ENCODE measurements around the gene RASSF1. TPM values are rescaled to one million over a fixed set of nuclear protein-coding genes. Genes with fewer than 3 reads are reported as not detected.

RASSF1 gene
- polyA plus RNA-seq, 2 of the 4 experiments (the other 2 are of a cell fraction): 14.4 to 15.4 TPM

GRCh38 chr3:50364573-50365079, 24.0 kb upstream of the RASSF1 start:
- FAIRE-seq: no peak
- ChIA-PET POLR2A (no interaction called here), CTCF (interaction anchor here (0.6 to 4.1 kb wide), 3 partner anchors 12 to 1237 kb away, joined by 3 to 14 read pairs (median 3); no protein-coding TSS in a partner anchor)
- no peak overlapping the region for H3K4me2 ChIP-seq
- no peak overlapping the region for H3K27ac ChIP-seq
- H3K9me3 ChIP-seq: no peaks in the 10 kb centered on the region
- H3K4me1 ChIP-seq: no peaks in the 10 kb centered on the region
- ATAC-seq: no peak
- DNase-seq (ENCODE audit: low read depth in 1 of 2, low spot score in 1 of 2): no peak
- no peak overlapping the region for H3K4me3 ChIP-seq
- TF ChIP-seq CBX2 (IDR thresholded peaks at IDR 0.05; ENCODE audit: borderline replicate concordance, low read depth) (no peak), RARB (CRISPR knock-in tag; IDR thresholded peaks at IDR 0.05) (no peak)
- WGBS (ENCODE audit: missing lambda C conversion rate): 91% methylated on average over 31 of the region's 48 CpGs

GRCh38 chr3:50359760-50360110, 19.1 kb upstream of the RASSF1 start:
- Histone ChIP-seq H3K9me3 (no peaks in the 10 kb centered on the region), H3K4me3 (no peak overlapping the region; the same call in 2 of the 3 replicates), H3K4me2 (peak overlapping the region; percentile 64; the same call in 2 of the 3 replicates), H3K27ac (peak overlapping the region in 1 of 2 experiments; percentile 53; a peak in 3 of 6 replicates), H3K4me1 (peaks cover 25% of the 10 kb centered on the region)
- CTCF ChIA-PET: interaction anchor here (1.6 kb wide), 1 partner anchor 10 kb away, joined by 4 read pairs; no protein-coding TSS in a partner anchor
- WGBS (ENCODE audit: missing lambda C conversion rate): 19% methylated on average over 7 of the region's 8 CpGs
- peak; percentile 19 to 35; a peak in 5 of 6 replicates for ATAC-seq
- no peak for DNase-seq (ENCODE audit: low read depth in 1 of 2, low spot score in 1 of 2)
- TF ChIP-seq HMGXB4 (CRISPR knock-in tag; IDR thresholded peaks at IDR 0.05; ENCODE audit: borderline replicate concordance): no peak
- no peak for TF ChIP-seq POLR2AphosphoS2 (conservative IDR thresholded peaks at IDR 0.05; ENCODE audit: low read length)
- TF ChIP-seq RFX5 (IDR thresholded peaks at IDR 0.05): no peak
- FAIRE-seq: no peak
- POLR2A ChIA-PET: interaction anchor here (0.8 to 1.6 kb wide), 2 partner anchors 9 kb away, joined by 5 read pairs; partner anchors contain the start of genes CYB561D2 and NPRL2

- peak; percentile 82 for FAIRE-seq
- no peaks in the 10 kb centered on the region for H3K9me3 ChIP-seq
- DNase-seq (ENCODE audit: low read depth in 1 of 2, low spot score in 1 of 2): peak; percentile 92 to 96
- peak; percentile 78 for TF ChIP-seq PHF8 (IDR thresholded peaks at IDR 0.05; ENCODE audit: borderline replicate concordance, low read depth)
- peak; percentile 49 to 60; a peak in 3 of 5 replicates for TF ChIP-seq JUN (IDR thresholded peaks at IDR 0.05)
- TF ChIP-seq POLR2A (IDR thresholded peaks at IDR 0.05; ENCODE audit: low read length): peak; percentile 50; the same call in 1 of the 2 replicates
- peak; percentile 61 for TF ChIP-seq MAX (IDR thresholded peaks at IDR 0.05)
- TF ChIP-seq HOXA7 (CRISPR knock-in tag; IDR thresholded peaks at IDR 0.05): no peak
- no peak for TF ChIP-seq BCL3 (IDR thresholded peaks at IDR 0.05)
- peak; percentile 50; the same call in 1 of the 2 replicates for TF ChIP-seq E2F6 (IDR thresholded peaks at IDR 0.05; ENCODE audit: borderline replicate concordance, low read depth)
- WGBS (ENCODE audit: missing lambda C conversion rate): 9% methylated on average over 13 of the region's 64 CpGs
- peak; percentile 99 to 100 for ATAC-seq
- ChIA-PET CTCF (interaction anchor here (1.6 kb wide), 1 partner anchor 10 kb away, joined by 4 read pairs; no protein-coding TSS in a partner anchor), POLR2A (interaction anchor here (0.8 to 1.6 kb wide), 2 partner anchors 8 to 9 kb away, joined by 5 read pairs; partner anchors contain the start of genes CYB561D2 and NPRL2)
- H3K4me2 ChIP-seq: peak within 1 kb of the TSS; percentile 95
- H3K4me3 ChIP-seq: peak within 1 kb of the TSS; percentile 100
- H3K27ac ChIP-seq: peak within 1 kb of the TSS; percentile 94 to 100
- peaks cover 25% of the 10 kb centered on the region for H3K4me1 ChIP-seq
Observed at GRCh38 chr3:50358911-50359759, 18.5 kb upstream of the RASSF1 start, which contains the start of gene TMEM115. TMEM115 (minus strand) TSS chr3:50359521; CDS start chr3:50359063, 458 bp downstream.
